ENCODE measurements around the gene CPSF7.

CPSF7 gene

GRCh38 chr11:61378713-61379313 lies 51.0 kb downstream of the CPSF7 start:
- no peak for DNase-seq

- no peak for DNase-seq
Measured at GRCh38 chr11:61377461-61378160, 52.2 kb downstream of the CPSF7 start.

DNA sequence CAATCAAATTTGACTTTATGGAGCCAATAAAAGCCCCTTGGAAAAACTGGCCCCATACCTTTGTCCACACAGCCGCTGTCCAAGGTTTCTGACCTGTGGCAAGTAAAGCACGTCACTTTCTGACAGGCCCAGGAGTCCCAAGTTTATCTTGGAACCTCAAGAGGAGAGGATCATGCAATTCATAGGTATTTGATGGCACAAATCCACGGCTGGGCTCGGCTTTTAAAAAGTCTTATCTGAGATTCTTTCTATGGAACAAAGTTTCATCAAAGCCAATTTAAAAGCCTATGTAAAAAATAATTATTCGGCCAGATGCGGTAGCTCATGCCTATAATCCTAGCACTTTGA lies 54.0 kb downstream of the CPSF7 start:
- DNase-seq, result no peak

GRCh38 chr11:61372659-61373420 lies 56.9 kb downstream of the CPSF7 start:
- DNase-seq, result no peak

DNA sequence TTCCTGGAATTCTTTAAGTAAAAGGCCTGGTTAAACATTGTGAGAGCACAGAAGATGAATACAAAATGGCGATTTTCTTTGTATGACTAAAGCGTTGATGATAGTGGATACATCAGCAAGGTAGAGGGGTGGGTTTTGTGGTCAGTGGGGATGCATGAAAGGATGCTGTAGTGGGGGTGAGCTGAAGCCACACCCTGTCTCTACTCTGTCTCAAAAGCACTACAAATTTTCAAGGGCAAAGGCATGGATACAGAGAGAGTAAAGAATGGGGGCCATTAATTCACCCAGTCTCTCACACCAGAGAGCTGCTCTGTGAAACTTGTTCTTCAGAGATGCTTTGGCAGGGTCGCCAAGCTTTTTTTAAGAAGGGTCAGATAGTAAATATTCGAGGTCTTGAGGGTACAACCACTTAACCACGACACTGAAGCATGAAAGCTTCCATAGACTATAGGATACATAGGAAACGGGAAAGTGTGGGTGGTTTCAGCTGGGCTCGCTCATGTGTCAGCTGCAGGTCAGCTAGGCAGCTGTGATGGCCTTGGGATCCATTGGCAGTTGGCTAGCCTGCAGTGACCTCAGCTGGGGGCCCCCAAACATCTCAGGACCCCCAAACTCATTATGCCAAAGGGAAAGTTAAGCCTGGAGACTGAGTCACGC lies 59.3 kb downstream of the CPSF7 start:
- DNase-seq, result no peak

GRCh38 chr11:61369372-61370348 lies 60.1 kb downstream of the CPSF7 start:
- DNase-seq, result no peak

GRCh38 chr11:61368646-61369045 lies 61.1 kb downstream of the CPSF7 start:
- DNase-seq, result no peak

- no peak for DNase-seq
Measured at GRCh38 chr11:61367406-61367805, 62.4 kb downstream of the CPSF7 start.

DNA sequence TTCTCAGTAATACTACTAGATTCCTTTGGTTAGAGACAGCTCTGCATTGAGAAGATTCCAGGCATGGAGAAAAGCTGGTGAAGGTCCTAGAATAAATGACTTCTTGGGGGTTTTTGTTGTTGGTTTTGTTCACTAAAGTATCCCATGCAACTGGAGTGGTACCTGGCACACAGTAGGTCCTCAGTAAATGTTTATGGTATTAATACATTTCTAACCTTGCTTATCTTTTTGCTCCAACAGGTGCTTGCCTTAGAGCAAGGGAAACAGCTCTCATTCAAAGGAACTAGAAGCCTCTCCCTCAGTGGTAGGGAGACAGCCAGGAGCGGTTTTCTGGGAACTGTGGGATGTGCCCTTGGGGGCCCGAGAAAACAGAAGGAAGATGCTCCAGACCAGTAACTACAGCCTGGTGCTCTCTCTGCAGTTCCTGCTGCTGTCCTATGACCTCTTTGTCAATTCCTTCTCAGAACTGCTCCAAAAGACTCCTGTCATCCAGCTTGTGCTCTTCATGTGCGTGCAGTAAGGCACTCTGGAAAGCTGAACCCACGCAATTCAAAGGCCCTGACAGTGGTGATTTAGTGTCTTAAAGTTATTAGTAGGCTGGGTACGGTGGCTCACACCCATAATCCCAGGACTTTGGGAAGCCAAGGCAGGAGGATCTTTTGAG lies 65.6 kb downstream of the CPSF7 start:
- DNase-seq, result no peak

DNA sequence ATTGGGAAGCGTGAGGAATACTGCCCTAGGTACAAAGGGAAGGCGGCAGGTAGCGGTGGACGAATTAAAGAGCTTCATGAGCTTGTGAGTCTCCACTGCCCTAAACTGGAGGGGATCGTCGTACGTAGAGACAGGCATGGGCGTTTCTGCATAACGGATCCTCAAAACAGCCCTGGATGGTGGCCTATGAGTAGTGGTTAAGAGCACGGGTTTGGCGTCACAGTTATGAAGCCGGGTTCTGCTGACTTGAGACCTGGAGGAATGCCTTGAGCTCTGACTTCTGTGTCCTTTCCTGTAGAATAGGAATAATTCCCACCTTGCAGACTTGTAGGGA lies 67.3 kb downstream of the CPSF7 start:
- peak; percentile 19 for DNase-seq

DNA sequence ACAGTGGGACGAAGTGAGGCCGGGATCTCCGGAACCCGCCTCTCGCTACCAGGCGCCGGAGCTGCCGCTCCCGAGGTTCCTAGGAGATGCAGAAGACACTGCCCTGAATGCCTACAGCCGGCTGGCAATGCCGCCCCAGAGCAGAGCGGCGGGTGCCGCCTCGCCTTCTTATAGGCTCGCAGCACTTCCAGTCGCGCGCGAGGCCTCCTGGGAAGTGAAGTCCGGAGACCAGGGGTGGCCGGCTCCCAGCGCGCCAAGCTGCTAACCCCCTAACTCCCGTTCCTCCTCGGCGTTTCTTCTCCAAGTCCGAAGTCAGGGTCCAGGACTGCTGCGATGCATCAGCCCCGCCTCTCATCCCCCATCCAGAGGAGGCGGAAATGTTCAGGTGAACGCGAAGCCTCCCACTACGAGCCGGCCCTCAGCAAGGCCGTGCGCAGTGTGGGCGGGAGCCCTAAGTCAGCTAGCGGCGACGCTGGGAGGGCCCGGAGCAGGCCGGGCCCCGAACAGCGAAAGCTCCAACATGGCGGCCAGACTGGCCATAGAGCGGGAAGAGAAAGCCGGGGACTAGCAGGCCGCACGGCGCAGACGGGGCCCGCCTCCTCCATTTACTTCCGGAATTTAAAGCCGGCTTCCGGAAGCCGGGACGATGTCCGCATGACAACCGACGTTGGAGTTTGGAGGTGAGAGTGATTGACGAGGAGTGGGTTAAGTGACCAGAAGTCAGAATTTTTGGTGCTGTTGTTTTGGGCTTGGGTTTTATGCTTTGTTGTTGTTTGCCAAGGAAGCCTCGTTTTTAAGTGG lies 67.8 kb downstream of the CPSF7 start, which contains the start of the genes CYB561A3 and TMEM138:
TSS of gene CYB561A3 (minus strand) at position 142 of the 801 bp plus-strand sequence. CDS start 5,169 bp downstream, outside the sequence.
TSS of gene TMEM138 (plus strand) at position 634 of the 801 bp plus-strand sequence. CDS start 2,017 bp downstream, outside the sequence.
- peak; percentile 90 for DNase-seq

GRCh38 chr11:61361237-61361740 lies 68.5 kb downstream of the CPSF7 start:
- DNase-seq, result peak; percentile 6

DNA sequence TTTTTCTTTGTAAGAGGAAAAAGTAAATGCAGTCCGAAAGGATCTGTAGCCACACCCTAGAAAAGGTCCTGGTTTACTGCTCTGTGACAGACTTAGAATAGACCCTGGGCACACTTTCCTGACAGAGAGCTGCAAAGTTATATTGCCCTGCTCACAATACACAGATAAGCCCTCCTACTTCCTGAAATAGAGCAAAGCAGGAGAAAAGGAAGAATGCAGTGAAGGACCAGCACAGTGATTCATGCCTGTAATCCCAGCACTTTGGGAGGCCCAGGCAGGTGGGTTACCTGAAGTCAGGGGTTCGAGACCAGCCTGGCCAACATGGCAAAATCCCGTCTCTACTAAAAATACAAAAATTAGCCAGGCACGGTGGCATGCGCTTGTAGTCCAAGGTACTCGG lies 70.3 kb downstream of the CPSF7 start:
- DNase-seq, result no peak

- no peak for DNase-seq
Measured at GRCh38 chr11:61358566-61358965, 71.2 kb downstream of the CPSF7 start.

GRCh38 chr11:61357894-61358239 lies 71.9 kb downstream of the CPSF7 start:
- DNase-seq, result no peak

- DNase-seq, result no peak
Measured at GRCh38 chr11:61357233-61357893, 72.4 kb downstream of the CPSF7 start.

- DNase-seq, result no peak
Measured at GRCh38 chr11:61356706-61357105, 73.1 kb downstream of the CPSF7 start.

- no peak for DNase-seq
Measured at GRCh38 chr11:61354208-61354607, 75.6 kb downstream of the CPSF7 start.

DNA sequence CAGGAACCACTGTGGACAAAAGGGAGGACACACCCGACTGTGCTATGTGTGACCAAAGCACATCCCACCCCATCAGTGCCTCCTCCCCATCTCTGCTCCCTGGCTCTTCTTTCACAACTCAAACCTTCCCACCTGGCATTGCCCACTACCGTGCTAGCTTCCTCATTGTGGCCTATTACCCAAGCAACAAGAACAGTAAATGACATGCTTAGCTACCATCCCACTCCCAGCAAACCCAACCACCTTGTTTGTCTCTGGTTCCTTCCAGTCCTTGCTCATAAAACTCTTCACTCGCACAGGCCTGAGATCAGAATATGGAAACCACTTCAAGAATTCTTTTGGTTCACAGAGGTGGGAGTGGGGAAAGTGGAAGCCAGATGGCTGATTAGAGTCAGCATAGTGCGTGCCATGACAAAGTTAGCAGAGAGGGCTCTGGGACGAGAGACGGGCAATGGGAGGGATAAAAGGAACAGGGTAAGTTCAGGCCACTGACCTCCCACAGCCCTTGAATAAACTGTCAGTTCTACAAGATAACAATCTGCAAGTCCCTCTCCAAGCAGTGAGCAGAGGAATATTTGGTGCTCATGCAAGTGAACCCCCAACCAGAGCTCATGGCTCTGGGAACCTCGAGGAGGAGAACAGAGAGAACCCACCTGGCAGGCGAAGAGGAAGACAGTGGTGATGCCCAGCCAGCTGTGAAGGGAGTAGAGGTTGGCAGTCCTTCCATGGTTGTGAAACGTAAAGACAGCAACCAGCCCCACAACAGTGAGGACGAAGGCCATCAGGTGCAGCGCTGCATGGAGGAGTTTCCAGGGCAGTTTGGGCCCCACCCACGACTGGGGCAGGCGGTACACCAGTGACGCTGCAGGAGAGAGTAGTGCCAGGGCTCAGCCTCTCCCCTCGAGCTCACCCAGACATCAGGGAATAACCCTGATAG lies 76.4 kb downstream of the CPSF7 start:
- DNase-seq, result no peak
